ENCODE data around the gene OBSL1. TPM values are rescaled to one million over a fixed set of nuclear protein-coding genes. Genes with fewer than 3 reads are reported as not detected.

Gene OBSL1
- total and polyA plus RNA-seq, 2 experiments from 2014 or later: 13.8 to 68.7 TPM

DNA sequence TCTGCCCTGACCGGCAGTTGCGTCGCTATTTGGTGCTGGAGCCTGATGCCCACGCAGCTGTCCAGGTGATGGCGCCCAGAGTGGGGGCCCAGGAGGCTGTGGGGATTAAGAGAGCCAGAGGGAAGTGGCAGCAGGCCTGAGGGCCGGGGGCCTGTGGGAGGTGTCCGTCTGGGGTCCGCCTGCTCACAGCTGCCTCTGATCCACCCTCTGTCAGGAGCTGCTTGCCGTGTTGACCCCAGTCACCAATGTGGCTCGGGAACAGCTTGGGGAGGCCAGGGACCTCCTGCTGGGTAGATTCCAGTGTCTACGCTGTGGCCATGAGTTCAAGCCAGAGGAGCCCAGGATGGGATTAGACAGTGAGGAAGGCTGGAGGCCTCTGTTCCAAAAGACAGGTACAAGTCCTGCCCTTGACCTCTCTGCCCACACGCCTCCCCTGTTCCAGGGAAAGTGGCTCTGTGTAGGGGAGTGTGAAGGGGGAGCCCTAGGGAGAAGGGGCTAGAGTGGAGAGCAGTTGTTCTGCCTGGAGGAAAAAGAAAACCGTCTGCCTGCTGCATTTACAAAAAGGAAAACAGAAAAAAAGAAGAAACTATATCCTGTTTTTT is 37.9 kb upstream of the OBSL1 start:
- TF ChIP-seq EZH2 (IDR thresholded peaks at IDR 0.05; ENCODE audit: insufficient read depth, poor library complexity, severe bottlenecking): no peak
- TF ChIP-seq EZH2phosphoT487 (IDR thresholded peaks at IDR 0.05; ENCODE audit: insufficient read depth, low read depth): no peak

DNA sequence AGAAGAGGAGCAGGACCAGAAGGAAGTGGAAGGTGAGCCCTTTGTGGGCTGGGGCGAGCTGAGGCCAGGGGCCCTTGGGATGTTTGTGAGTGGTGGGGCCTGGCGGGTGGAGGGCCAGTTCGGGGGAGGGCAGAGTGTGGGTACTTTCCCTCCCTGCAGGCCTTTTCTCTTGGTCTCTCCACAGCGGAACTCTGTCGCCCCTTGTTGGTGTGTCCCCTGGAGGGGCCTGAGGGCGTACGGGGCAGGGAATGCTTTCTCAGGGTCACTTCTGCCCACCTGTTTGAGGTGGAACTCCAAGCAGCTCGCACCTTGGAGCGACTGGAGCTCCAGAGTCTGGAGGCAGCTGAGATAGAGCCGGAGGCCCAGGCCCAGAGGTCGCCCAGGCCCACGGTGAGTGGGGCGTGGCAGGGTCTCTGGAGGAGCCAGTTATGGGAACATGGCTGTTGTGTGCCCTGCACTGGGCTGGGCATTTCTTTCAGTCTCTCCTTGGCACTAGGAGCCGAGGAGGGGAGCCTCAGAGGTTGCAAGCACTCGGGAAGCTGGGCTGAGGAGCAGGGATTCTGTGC is 37.1 kb upstream of the OBSL1 start:
- 85 to 86% methylated on average over 14 to 15 of the region's 15 CpGs for WGBS, 2 experiments (ENCODE audit: low coverage in 1 of 2, low lambda C conversion rate in 2 of 2, missing lambda C conversion rate in 2 of 2)
- Histone ChIP-seq H4K20me1 (ENCODE audit: insufficient read depth) (no peaks in the 10 kb centered on the region), H3F3A (ENCODE audit: insufficient read depth) (no peaks in the 10 kb centered on the region), H3K4me2 (ENCODE audit: unreplicated experiment) (no peak overlapping the region), H3K79me2 (ENCODE audit: insufficient read depth) (no peaks in the 10 kb centered on the region), H3K36me3 (ENCODE audit: low read depth) (no peaks in the 10 kb centered on the region), H3K27me3 (replicated peaks; ENCODE audit: insufficient read depth) (no peaks in the 10 kb centered on the region), H3K9me2 (ENCODE audit: insufficient read depth) (no peaks in the 10 kb centered on the region), H3K27ac (no peak overlapping the region), H3K9me3 (ENCODE audit: low read depth) (no peaks in the 10 kb centered on the region), H2AFZ (no peak overlapping the region), H3K4me1 (ENCODE audit: insufficient read depth) (no peaks in the 10 kb centered on the region), H3K9ac (no peak overlapping the region), H3K4me3 (no peak overlapping the region)
- in situ Hi-C loops (cut with MboI): no loop called here
- TF ChIP-seq EZH2phosphoT487 (IDR thresholded peaks at IDR 0.05; ENCODE audit: insufficient read depth, low read depth) (no peak), EZH2 (IDR thresholded peaks at IDR 0.05; ENCODE audit: insufficient read depth, poor library complexity, severe bottlenecking) (no peak)
- no peak for DNase-seq

More for the DNA sequence above, 37.9 kb upstream of the OBSL1 start:
- 86 to 87% methylated on average over 13 of the region's 13 CpGs for WGBS, 2 experiments (ENCODE audit: low coverage in 1 of 2, low lambda C conversion rate in 2 of 2, missing lambda C conversion rate in 2 of 2)
- in situ Hi-C loops (cut with MboI): no loop called here
- Histone ChIP-seq H3K4me2 (ENCODE audit: unreplicated experiment) (no peak overlapping the region), H3F3A (ENCODE audit: insufficient read depth) (no peaks in the 10 kb centered on the region), H4K20me1 (ENCODE audit: insufficient read depth) (no peaks in the 10 kb centered on the region), H3K9ac (no peak overlapping the region), H3K4me3 (no peak overlapping the region), H2AFZ (no peak overlapping the region), H3K4me1 (ENCODE audit: insufficient read depth) (no peaks in the 10 kb centered on the region), H3K9me3 (ENCODE audit: low read depth) (no peaks in the 10 kb centered on the region), H3K79me2 (ENCODE audit: insufficient read depth) (no peaks in the 10 kb centered on the region), H3K36me3 (ENCODE audit: low read depth) (no peaks in the 10 kb centered on the region), H3K9me2 (ENCODE audit: insufficient read depth) (no peaks in the 10 kb centered on the region), H3K27me3 (replicated peaks; ENCODE audit: insufficient read depth) (no peaks in the 10 kb centered on the region), H3K27ac (no peak overlapping the region)
- no peak for DNase-seq

DNA sequence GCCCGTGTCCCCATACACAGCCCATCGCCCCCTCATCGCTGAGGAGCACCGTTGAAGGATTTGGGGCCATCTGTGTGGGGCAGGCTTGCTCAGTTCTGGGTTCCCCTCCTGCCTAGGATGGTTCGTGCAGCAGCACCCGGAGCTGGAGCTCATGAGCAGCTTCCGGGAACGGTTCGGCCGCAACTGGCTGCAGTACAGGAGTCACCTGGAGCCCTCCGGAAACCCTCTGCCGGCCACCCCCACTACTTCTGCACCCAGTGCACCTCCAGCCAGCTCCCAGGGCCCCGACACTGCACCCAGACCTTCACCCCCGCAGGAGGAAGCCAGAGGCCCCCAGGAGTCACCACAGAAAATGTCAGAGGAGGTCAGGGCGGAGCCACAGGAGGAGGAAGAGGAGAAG is 36.6 kb upstream of the OBSL1 start:
- Histone ChIP-seq H3K27ac (no peak overlapping the region), H3F3A (ENCODE audit: insufficient read depth) (no peaks in the 10 kb centered on the region), H3K4me2 (ENCODE audit: unreplicated experiment) (no peak overlapping the region), H4K20me1 (ENCODE audit: insufficient read depth) (no peaks in the 10 kb centered on the region), H3K4me3 (no peak overlapping the region), H3K79me2 (ENCODE audit: insufficient read depth) (no peaks in the 10 kb centered on the region), H3K27me3 (replicated peaks; ENCODE audit: insufficient read depth) (no peaks in the 10 kb centered on the region), H3K9me3 (ENCODE audit: low read depth) (no peaks in the 10 kb centered on the region), H2AFZ (no peak overlapping the region), H3K9ac (no peak overlapping the region), H3K4me1 (ENCODE audit: insufficient read depth) (no peaks in the 10 kb centered on the region), H3K36me3 (ENCODE audit: low read depth) (no peaks in the 10 kb centered on the region), H3K9me2 (ENCODE audit: insufficient read depth) (no peaks in the 10 kb centered on the region)
- TF ChIP-seq EZH2 (IDR thresholded peaks at IDR 0.05; ENCODE audit: insufficient read depth, poor library complexity, severe bottlenecking) (no peak), EZH2phosphoT487 (IDR thresholded peaks at IDR 0.05; ENCODE audit: insufficient read depth, low read depth) (no peak)
- no peak for DNase-seq
- WGBS, 2 experiments (ENCODE audit: low coverage in 1 of 2, low lambda C conversion rate in 2 of 2, missing lambda C conversion rate in 2 of 2): 92 to 94% methylated on average over 15 of the region's 15 CpGs
- in situ Hi-C loops (cut with MboI): no loop called here

DNA sequence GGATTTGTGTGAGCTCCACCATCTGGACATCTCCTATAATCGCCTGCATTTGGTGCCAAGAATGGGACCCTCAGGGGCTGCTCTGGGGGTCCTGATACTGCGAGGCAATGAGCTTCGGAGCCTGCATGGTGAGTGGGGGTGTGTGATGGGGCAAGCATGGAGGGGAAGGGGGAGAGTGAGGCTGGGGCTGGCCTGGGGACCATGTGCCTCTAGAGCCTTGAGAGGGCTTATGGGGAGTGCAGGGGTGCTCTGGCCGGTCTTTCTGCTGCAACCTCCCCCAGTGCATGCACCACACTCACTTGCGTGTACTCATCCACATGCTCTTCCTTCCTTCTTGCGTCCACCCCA is 34.2 kb upstream of the OBSL1 start:
- TF ChIP-seq EZH2 (IDR thresholded peaks at IDR 0.05; ENCODE audit: insufficient read depth, poor library complexity, severe bottlenecking) (no peak), EZH2phosphoT487 (IDR thresholded peaks at IDR 0.05; ENCODE audit: insufficient read depth, low read depth) (no peak)

More for the DNA sequence above, 34.2 kb upstream of the OBSL1 start:
- no peaks in the 10 kb centered on the region for H3K27me3 ChIP-seq (replicated peaks; ENCODE audit: insufficient read depth)
- H3K36me3 ChIP-seq (ENCODE audit: low read depth): 0 out of 2 replicates have a peak, but pooled peaks cover 4% of the 10 kb centered on the region
- no peaks in the 10 kb centered on the region for H4K20me1 ChIP-seq (ENCODE audit: insufficient read depth)
- H3F3A ChIP-seq (ENCODE audit: insufficient read depth): no peaks in the 10 kb centered on the region
- no peak overlapping the region for H2AFZ ChIP-seq
- H3K9ac ChIP-seq: no peak overlapping the region
- H3K9me2 ChIP-seq (ENCODE audit: insufficient read depth): no peaks in the 10 kb centered on the region
- H3K79me2 ChIP-seq (ENCODE audit: insufficient read depth): no peaks in the 10 kb centered on the region
- 88 to 91% methylated on average over 6 of the region's 6 CpGs for WGBS, 2 experiments (ENCODE audit: low coverage in 1 of 2, low lambda C conversion rate in 2 of 2, missing lambda C conversion rate in 2 of 2)
- in situ Hi-C loops (cut with MboI): no loop called here
- H3K4me2 ChIP-seq (ENCODE audit: unreplicated experiment): no peak overlapping the region
- no peaks in the 10 kb centered on the region for H3K4me1 ChIP-seq (ENCODE audit: insufficient read depth)
- no peak overlapping the region for H3K4me3 ChIP-seq
- H3K9me3 ChIP-seq (ENCODE audit: low read depth): no peaks in the 10 kb centered on the region
- H3K27ac ChIP-seq: no peak overlapping the region
- no peak for DNase-seq

Data from GM23248 (cell line).